Adipocyte (in vitro differentiated cells): ENCODE results near the gene BCAR3.

Experiments
- DNase-seq: peaks from one replicate; pipeline ENCODE4 v3.0.0-alpha.2; 2015; ENCODE audit warnings: low read depth
- H3K27me3 ChIP-seq: replicated peaks from 2 replicates; pipeline ENCODE4 v1.7.0; 2013; ENCODE audit warnings: mild to moderate bottlenecking, low read length, moderate library complexity; ENCODE audit not compliant: control insufficient read depth, insufficient read depth
- H3K36me3 ChIP-seq: 2 replicates; pipeline ENCODE4 v1.7.0; 2013; ENCODE audit warnings: low read length, mild to moderate bottlenecking, moderate library complexity; ENCODE audit not compliant: control insufficient read depth, insufficient read depth, severe bottlenecking
- H3K4me1 ChIP-seq: 2 replicates; pipeline ENCODE4 v1.7.0; 2013; ENCODE audit warnings: mild to moderate bottlenecking, low read length, moderate library complexity; ENCODE audit not compliant: control insufficient read depth, insufficient read depth
- H3K4me3 ChIP-seq: 2 replicates; pipeline ENCODE4 v1.7.0; 2013; ENCODE audit warnings: mild to moderate bottlenecking, low read length, moderate library complexity
- H3K9ac ChIP-seq: 2 replicates; pipeline ENCODE4 v1.7.0; 2013; ENCODE audit warnings: mild to moderate bottlenecking, low read length, moderate library complexity
- H3K9me3 ChIP-seq: 2 replicates; pipeline ENCODE4 v1.7.0; 2013; ENCODE audit warnings: mild to moderate bottlenecking, low read length, moderate library complexity; ENCODE audit not compliant: control insufficient read depth

The BCAR3 gene

DNA sequence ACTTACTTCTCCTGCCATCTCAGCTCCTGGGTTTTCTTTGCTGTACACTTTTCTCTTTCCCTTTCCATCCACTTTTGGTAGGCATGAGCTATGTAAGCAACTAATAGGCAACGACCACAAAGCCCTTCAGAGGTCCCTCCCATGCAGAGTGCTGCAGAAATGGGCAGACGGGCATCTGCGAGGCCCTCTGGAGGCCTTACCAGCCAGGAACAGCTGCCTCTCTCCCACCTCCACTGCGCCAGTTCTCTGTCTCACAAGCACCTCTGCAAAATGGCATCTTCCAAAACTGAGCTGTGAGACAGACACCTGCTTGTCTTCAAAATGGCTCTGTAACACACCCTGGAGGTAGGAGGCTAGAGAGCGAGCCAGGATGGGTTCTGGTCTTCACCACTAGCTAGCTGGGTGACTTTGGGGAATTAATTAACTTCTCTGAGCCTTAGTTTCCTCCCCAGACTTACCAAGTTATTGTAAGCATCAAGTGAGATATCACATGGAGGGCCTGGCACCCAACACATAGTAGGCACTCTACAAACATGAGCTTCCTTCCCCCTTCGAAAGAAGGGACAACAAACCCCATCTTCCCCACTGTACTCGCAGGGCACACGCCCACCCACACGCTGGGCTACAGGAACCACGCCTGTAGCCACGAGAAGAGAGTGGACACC lies 62.0 kb downstream of the BCAR3 start:
- peaks cover 80% of the 10 kb centered on the region for H3K4me1 ChIP-seq

DNA sequence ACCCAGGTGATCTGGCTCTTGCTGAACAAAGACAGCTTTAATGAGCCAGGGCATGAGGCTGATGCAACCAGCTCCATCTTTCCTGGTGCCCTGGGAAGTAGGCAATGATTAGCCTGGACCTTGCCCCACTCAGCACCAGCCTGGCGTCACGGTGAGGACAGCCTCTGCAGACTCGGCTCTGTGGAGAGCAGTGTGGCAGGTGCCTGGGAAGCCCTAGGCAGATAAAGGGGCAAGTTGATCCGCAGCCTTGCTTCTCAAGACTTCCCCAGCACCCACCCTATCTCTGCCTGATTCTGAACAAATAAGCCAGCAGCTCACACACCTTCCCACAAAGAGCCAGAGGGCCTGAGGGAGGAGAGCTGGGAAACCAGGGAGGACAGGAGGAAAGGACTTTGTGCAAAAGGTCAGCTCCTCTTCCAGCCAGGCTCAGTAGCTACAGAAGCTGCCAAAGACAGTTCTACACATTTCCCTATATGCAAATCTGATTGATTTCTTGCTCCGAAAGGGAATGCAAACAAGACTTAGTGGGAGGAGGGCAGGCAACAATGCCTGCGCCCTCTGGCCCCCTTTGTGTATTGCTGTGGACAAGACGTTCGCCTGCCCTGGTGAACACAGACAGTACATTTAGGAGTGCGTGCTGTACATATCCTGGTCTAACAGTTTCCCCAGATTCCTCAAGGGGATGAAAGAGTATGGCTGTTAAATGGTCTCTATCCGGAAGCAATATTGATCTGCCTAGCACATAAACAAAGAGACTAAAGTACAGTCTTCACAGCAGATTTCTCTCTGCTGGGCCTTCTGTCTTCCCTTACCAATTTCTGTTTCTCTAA lies 63.8 kb downstream of the BCAR3 start:
- Histone ChIP-seq H3K4me3 (no peak overlapping the region), H3K4me1 (peaks cover 79% of the 10 kb centered on the region), H3K9me3 (no peaks in the 10 kb centered on the region), H3K27me3 (no peaks in the 10 kb centered on the region), H3K9ac (peak overlapping the region; percentile 20), H3K36me3 (no peaks in the 10 kb centered on the region)
- DNase-seq, result no peak

More for the DNA sequence above, 62.0 kb downstream of the BCAR3 start:
- H3K4me3 ChIP-seq, result no peak overlapping the region
- no peak for DNase-seq
- H3K9ac ChIP-seq, result no peak overlapping the region
- no peaks in the 10 kb centered on the region for H3K36me3 ChIP-seq
- H3K27me3 ChIP-seq, result no peaks in the 10 kb centered on the region
- H3K9me3 ChIP-seq, result no peaks in the 10 kb centered on the region

GRCh38 chr1:93616996-93617669 lies 64.5 kb downstream of the BCAR3 start:
- Histone ChIP-seq H3K4me3 (no peak overlapping the region), H3K27me3 (no peaks in the 10 kb centered on the region), H3K36me3 (no peaks in the 10 kb centered on the region), H3K9me3 (no peaks in the 10 kb centered on the region), H3K9ac (peak overlapping the region; percentile 16), H3K4me1 (peaks cover 79% of the 10 kb centered on the region)
- no peak for DNase-seq

GRCh38 chr1:93616221-93616995 lies 65.2 kb downstream of the BCAR3 start:
- H3K36me3 ChIP-seq, result no peaks in the 10 kb centered on the region
- DNase-seq, result no peak
- H3K27me3 ChIP-seq, result no peaks in the 10 kb centered on the region
- peaks cover 76% of the 10 kb centered on the region for H3K4me1 ChIP-seq
- H3K9me3 ChIP-seq, result no peaks in the 10 kb centered on the region
- H3K4me3 ChIP-seq, result peak overlapping the region; percentile 10
- peak overlapping the region; percentile 16 for H3K9ac ChIP-seq

DNA sequence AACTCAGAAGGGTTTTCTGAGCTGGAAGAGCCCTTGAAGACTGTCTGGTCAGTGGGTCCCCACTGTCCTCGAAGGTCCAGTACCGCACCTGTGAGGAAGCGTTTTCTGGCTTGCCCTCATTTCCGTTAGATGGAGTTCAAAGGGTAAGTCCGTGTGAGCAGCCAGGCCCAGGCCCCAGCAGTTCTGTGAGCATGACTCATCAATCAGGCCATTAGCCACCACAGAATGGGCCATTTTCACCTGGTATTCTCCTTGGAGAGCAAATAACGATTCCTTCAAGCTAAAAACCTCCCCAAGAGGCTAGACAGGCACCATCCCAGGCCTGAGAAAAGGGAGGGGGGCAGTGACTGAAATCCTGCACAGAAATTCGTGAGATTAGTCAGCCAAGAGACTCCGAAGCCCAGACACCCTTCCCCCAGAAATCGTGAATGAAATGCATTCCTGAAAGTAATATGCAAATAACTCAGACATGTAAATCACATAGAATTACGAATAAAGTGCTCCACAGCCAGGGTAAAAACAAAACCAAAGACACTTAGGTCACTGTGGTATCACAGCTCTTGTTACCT lies 66.0 kb downstream of the BCAR3 start:
- Histone ChIP-seq H3K36me3 (peaks cover 4% of the 10 kb centered on the region), H3K9me3 (no peaks in the 10 kb centered on the region), H3K9ac (peak overlapping the region; percentile 43), H3K27me3 (no peaks in the 10 kb centered on the region), H3K4me3 (no peak overlapping the region), H3K4me1 (peaks cover 72% of the 10 kb centered on the region)
- DNase-seq, result peak; percentile 59

- peak overlapping the region; percentile 83 for H3K4me3 ChIP-seq
- H3K9ac ChIP-seq, result peak overlapping the region; percentile 89
- H3K36me3 ChIP-seq, result peaks cover 4% of the 10 kb centered on the region
- peak; percentile 86 for DNase-seq
- peaks cover 70% of the 10 kb centered on the region for H3K4me1 ChIP-seq
- no peaks in the 10 kb centered on the region for H3K27me3 ChIP-seq
- H3K9me3 ChIP-seq, result no peaks in the 10 kb centered on the region
These were observed 66.6 kb downstream of the BCAR3 start for GRCh38 chr1:93614986-93615581.

DNA sequence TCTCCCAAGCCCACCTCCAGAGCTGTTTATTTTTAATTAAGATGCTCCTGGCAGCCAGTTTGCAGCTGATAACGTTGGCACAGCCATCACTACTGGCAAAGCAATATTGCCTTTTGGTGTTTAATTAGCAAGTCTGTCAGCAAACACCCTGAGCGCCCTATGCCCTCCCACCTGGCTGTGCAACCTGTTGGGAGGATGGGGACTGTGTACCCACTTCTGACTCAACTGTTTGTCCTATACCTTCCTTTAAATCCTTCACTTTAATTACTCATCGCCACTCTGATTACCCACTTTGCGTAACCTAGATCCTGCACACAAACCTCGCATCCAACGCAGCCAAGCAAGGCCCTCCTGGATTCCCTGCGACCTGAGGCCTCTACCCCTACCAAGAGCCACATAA lies 67.1 kb downstream of the BCAR3 start:
- Histone ChIP-seq H3K36me3 (peaks cover 4% of the 10 kb centered on the region), H3K27me3 (no peaks in the 10 kb centered on the region), H3K9me3 (no peaks in the 10 kb centered on the region), H3K4me1 (peaks cover 70% of the 10 kb centered on the region), H3K4me3 (peak overlapping the region; percentile 83), H3K9ac (peak overlapping the region; percentile 89)
- DNase-seq, result no peak

GRCh38 chr1:93613898-93614297 lies 67.7 kb downstream of the BCAR3 start:
- H3K36me3 ChIP-seq, result peaks cover 4% of the 10 kb centered on the region
- peak; percentile 88 for DNase-seq
- peak overlapping the region; percentile 83 for H3K4me3 ChIP-seq
- peak overlapping the region; percentile 89 for H3K9ac ChIP-seq
- no peaks in the 10 kb centered on the region for H3K9me3 ChIP-seq
- no peaks in the 10 kb centered on the region for H3K27me3 ChIP-seq
- H3K4me1 ChIP-seq, result peaks cover 72% of the 10 kb centered on the region

DNA sequence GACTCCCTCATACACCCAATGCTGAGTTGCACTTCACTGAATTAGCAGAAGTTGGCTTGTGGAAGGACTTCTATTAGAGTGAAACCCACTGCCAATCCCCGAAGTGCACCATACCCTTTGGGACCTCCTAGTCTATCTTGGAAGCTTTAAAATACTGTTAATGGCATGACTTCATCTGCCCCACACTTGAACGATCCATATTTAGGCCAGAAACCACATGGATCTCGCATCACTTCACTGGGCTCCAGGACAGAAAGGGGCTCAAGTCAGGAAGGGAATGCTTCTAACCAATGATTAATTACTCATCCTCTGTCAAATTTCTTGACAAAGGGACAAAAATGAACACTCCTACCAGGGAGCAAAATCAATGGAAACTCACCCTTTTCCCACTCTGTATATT lies 69.1 kb downstream of the BCAR3 start:
- peak overlapping the region; percentile 89 for H3K9ac ChIP-seq
- peaks cover 4% of the 10 kb centered on the region for H3K36me3 ChIP-seq
- DNase-seq, result no peak
- peak overlapping the region; percentile 83 for H3K4me3 ChIP-seq
- no peaks in the 10 kb centered on the region for H3K27me3 ChIP-seq
- H3K4me1 ChIP-seq, result peaks cover 74% of the 10 kb centered on the region
- no peaks in the 10 kb centered on the region for H3K9me3 ChIP-seq

GRCh38 chr1:93611668-93612067 lies 70.0 kb downstream of the BCAR3 start:
- Histone ChIP-seq H3K4me3 (peak overlapping the region; percentile 83), H3K27me3 (no peaks in the 10 kb centered on the region), H3K36me3 (peaks cover 4% of the 10 kb centered on the region), H3K4me1 (peaks cover 67% of the 10 kb centered on the region), H3K9ac (no peak overlapping the region), H3K9me3 (no peaks in the 10 kb centered on the region)
- no peak for DNase-seq
